H1 (cell line): Measurements from ENCODE around the gene BNIP5. TPM values are rescaled to one million over a fixed set of nuclear protein-coding genes. Genes with fewer than 3 reads are reported as not detected.

ENCODE experiments used
- CTBP2 ChIP-seq: IDR thresholded peaks from 2 replicates; pipeline ENCODE4 v1.7.0; 2011; ENCODE audit warnings: borderline replicate concordance, mild to moderate bottlenecking, moderate library complexity, mixed read lengths, low read length; ENCODE audit not compliant: insufficient read depth, insufficient read length
- HDAC2 ChIP-seq, 2 experiments: fragments of 300-600 bp in 1 of 2; sonication (generic) in 1 of 2; IDR thresholded peaks; 2 replicates each; pipeline ENCODE4 v1.6.1; 2011 to 2012; ENCODE audit warnings: low read depth in 2 of 2, low read length in 2 of 2, mild to moderate bottlenecking in 2 of 2, moderate library complexity in 2 of 2, borderline replicate concordance in 1 of 2, inconsistent platforms in 1 of 2
- HDAC6 ChIP-seq: IDR thresholded peaks from one replicate; pipeline ENCODE4 v1.7.1; 2012; ENCODE audit warnings: low read depth, mild to moderate bottlenecking, inconsistent platforms, low read length, moderate library complexity
- KDM1A ChIP-seq: fragments of 200-600, 300-600 bp; sonication (generic); IDR thresholded peaks from 2 replicates; pipeline ENCODE4 v1.7.1; 2016; ENCODE audit warnings: mild to moderate bottlenecking, low read length, borderline replicate concordance
- SP4 ChIP-seq: IDR thresholded peaks from 2 replicates; pipeline ENCODE4 v1.6.1; 2012; ENCODE audit warnings: low read length, inconsistent platforms
- polyA plus RNA-seq, 7 experiments: library from polyadenylated mRNA; depleted of rRNA in 3 of 7; stranded (reverse) in 5 of 7; unstranded in 2 of 7; fragments of >200 nt in 5 of 7; fragments of 200-250 nt in 2 of 7; gene quantifications; 1 replicate in 5 of 7; 2 replicates in 1 of 7; 4 replicates in 1 of 7; pipeline versions ENCODE4 v1.2.1 to v1.2.3, GENCODE V29; 2011 to 2013; ENCODE audit warnings: missing spikeins in 2 of 7, mixed read lengths in 2 of 7
- total RNA-seq: library from RNA; stranded (reverse); fragmentation: NEBNext Ultra II Directional; extraction: Animal tissue kit (Norgen Biotek cat#: 25700); gene quantifications from 2 replicates; pipeline ENCODE4 v1.2.1, GENCODE V29; 2021

The BNIP5 gene
- total and polyA plus RNA-seq, 2 of the 8 experiments (the other 6 are each of a cell fraction or from before 2014, with no cell fraction given): not detected

DNA sequence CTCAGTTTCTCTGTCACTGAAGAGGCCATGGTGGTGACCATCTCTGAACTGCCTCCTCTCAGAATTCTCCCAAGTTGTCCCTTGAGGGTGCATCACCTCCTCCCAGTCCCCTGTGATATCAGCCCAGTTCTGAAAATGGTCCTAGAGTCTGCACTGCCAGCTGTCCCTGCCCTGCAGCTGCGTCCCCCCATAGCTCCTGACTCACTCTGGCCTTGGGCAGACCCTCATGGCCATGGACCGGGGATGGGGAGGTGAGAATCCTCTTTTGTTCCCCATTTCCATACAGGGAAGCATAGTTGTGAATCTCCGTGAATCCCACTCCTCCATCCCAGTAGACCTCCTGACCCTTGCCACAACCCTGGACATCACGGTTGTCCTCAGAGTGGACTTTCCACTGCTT lies 46.3 kb upstream of the BNIP5 start (continued):
- no peak for TF ChIP-seq CTBP2
- no peak for TF ChIP-seq HDAC6
- TF ChIP-seq KDM1A: no peak
- TF ChIP-seq SP4: no peak
- no peak for TF ChIP-seq HDAC2 (IDR thresholded peaks at IDR 0.05; ENCODE audit: borderline replicate concordance in 1 of 2, low read depth in 2 of 2, low read length in 2 of 2)
